H7 (cell line): ENCODE results near the gene HTR1D. TPM values are rescaled to one million over a fixed set of nuclear protein-coding genes. Genes with fewer than 3 reads are reported as not detected.

ENCODE experiments used
- DNase-seq: peaks from one replicate; pipeline ENCODE4 v3.0.0; 2012
- H3K27me3 ChIP-seq: 2 replicates; pipeline ENCODE4 v1.6.0; 2011; ENCODE audit warnings: mild to moderate bottlenecking, low read length; ENCODE audit not compliant: control insufficient read depth, insufficient read depth
- H3K36me3 ChIP-seq: replicated peaks from 2 replicates; pipeline ENCODE4 v1.5.1; 2011; ENCODE audit warnings: low read length; ENCODE audit not compliant: control insufficient read depth, insufficient read depth
- H3K4me3 ChIP-seq: 2 replicates; pipeline ENCODE4 v1.5.1; 2011; ENCODE audit warnings: low read depth, mild to moderate bottlenecking, control low read depth, low read length, moderate library complexity; ENCODE audit not compliant: insufficient read depth
- total RNA-seq: library from RNA; depleted of rRNA; stranded (reverse); fragments of >200 nt; shearing (Covaris generic); gene quantifications from 2 replicates; pipeline ENCODE4 v1.2.3, GENCODE V29; 2014; rRNA removed

HTR1D gene
- total RNA-seq, 1 experiment from 2014 or later: 4.1 TPM

GRCh38 chr1:23167353-23168078 lies 49.8 kb downstream of the HTR1D start:
- no peaks in the 10 kb centered on the region; the same call in 1 of the 2 replicates for H3K36me3 ChIP-seq
- H3K4me3 ChIP-seq: peak overlapping the region; percentile 88
- H3K27me3 ChIP-seq: no peaks in the 10 kb centered on the region
- DNase-seq: peak; percentile 94

GRCh38 chr1:23166854-23167253 lies 50.4 kb downstream of the HTR1D start:
- DNase-seq: no peak
- no peaks in the 10 kb centered on the region for H3K27me3 ChIP-seq

GRCh38 chr1:23163395-23163794 lies 53.9 kb downstream of the HTR1D start:
- no peak for DNase-seq
- Histone ChIP-seq H3K36me3 (no peaks in the 10 kb centered on the region; the same call in 1 of the 2 replicates), H3K4me3 (no peak overlapping the region), H3K27me3 (no peaks in the 10 kb centered on the region)

More at GRCh38 chr1:23166854-23167253, 50.4 kb downstream of the HTR1D start:
- Histone ChIP-seq H3K4me3 (peak overlapping the region; percentile 88), H3K36me3 (no peaks in the 10 kb centered on the region; the same call in 1 of the 2 replicates)

GRCh38 chr1:23159963-23160877 lies 57.1 kb downstream of the HTR1D start:
- no peak for DNase-seq
- no peaks in the 10 kb centered on the region for H3K36me3 ChIP-seq
- H3K4me3 ChIP-seq: no peak overlapping the region
- H3K27me3 ChIP-seq: no peaks in the 10 kb centered on the region

GRCh38 chr1:23156940-23157339 lies 60.4 kb downstream of the HTR1D start:
- DNase-seq: no peak
- no peaks in the 10 kb centered on the region for H3K27me3 ChIP-seq

GRCh38 chr1:23152966-23153684 lies 64.2 kb downstream of the HTR1D start:
- H3K4me3 ChIP-seq: no peak overlapping the region
- H3K36me3 ChIP-seq: no peaks in the 10 kb centered on the region
- no peaks in the 10 kb centered on the region for H3K27me3 ChIP-seq
- peak; percentile 53 for DNase-seq

More at GRCh38 chr1:23156940-23157339, 60.4 kb downstream of the HTR1D start:
- Histone ChIP-seq H3K36me3 (no peaks in the 10 kb centered on the region), H3K4me3 (no peak overlapping the region)

- Histone ChIP-seq H3K36me3 (no peaks in the 10 kb centered on the region), H3K4me3 (no peak overlapping the region), H3K27me3 (no peaks in the 10 kb centered on the region)
- no peak for DNase-seq
Measured at GRCh38 chr1:23150742-23151141, 66.6 kb downstream of the HTR1D start.

GRCh38 chr1:23150125-23150524 lies 67.2 kb downstream of the HTR1D start:
- Histone ChIP-seq H3K27me3 (no peaks in the 10 kb centered on the region), H3K36me3 (no peaks in the 10 kb centered on the region), H3K4me3 (no peak overlapping the region)
- DNase-seq: no peak

GRCh38 chr1:23149114-23149513 lies 68.2 kb downstream of the HTR1D start:
- no peaks in the 10 kb centered on the region for H3K27me3 ChIP-seq
- no peak overlapping the region for H3K4me3 ChIP-seq
- no peaks in the 10 kb centered on the region for H3K36me3 ChIP-seq
- no peak for DNase-seq

GRCh38 chr1:23148084-23148483 lies 69.2 kb downstream of the HTR1D start:
- no peaks in the 10 kb centered on the region for H3K36me3 ChIP-seq
- H3K4me3 ChIP-seq: no peak overlapping the region
- H3K27me3 ChIP-seq: no peaks in the 10 kb centered on the region
- no peak for DNase-seq

Other genes starting within 250 kb of the HTR1D start
- 0.74 TPM in 1 of 2 replicates, not detected in the other for gene LACTBL1, start 244.6 kb downstream of the HTR1D start, total RNA-seq
- gene TEX46, start 201.7 kb downstream of the HTR1D start, total RNA-seq: 0.52 TPM in 1 of 2 replicates, not detected in the other
- gene KDM1A, start 198.0 kb downstream of the HTR1D start, total RNA-seq: 468 and 490 TPM in 2 replicates
- 29.9 and 30.9 TPM in 2 replicates for gene LUZP1, start 48.6 kb downstream of the HTR1D start, total RNA-seq
- 124 and 148 TPM in 2 replicates for gene HNRNPR, start 126.8 kb upstream of the HTR1D start, total RNA-seq
- 1.6 and 3.2 TPM in 2 replicates for gene ZNF436, start 152.3 kb upstream of the HTR1D start, total RNA-seq
- 0.24 and 0.37 TPM in 2 replicates for gene TCEA3, start 207.2 kb upstream of the HTR1D start, total RNA-seq